PFSK-1 (cell line): ENCODE measurements around the gene LRRC17.

Experiments used
- FOXP2 ChIP-seq: optimal IDR thresholded peaks from 2 replicates; pipeline ENCODE3; 2011; ENCODE audit warnings: borderline replicate concordance, control low read depth, inconsistent platforms; ENCODE audit not compliant: insufficient read depth; ENCODE audit errors: extremely low read length, extremely low read depth
- POLR2AphosphoS5 ChIP-seq: IDR thresholded peaks from 2 replicates; pipeline ENCODE4 v1.6.1; 2012; ENCODE audit warnings: low read depth, mild to moderate bottlenecking, control low read depth, low read length, moderate library complexity
- REST ChIP-seq, 2 experiments: IDR thresholded peaks; 2 replicates each; pipeline versions ENCODE4 v1.6.1 to v1.8.0; 2011 to 2012; ENCODE audit warnings: low read depth in 2 of 2, low read length in 2 of 2, control low read depth in 1 of 2, inconsistent platforms in 1 of 2, mild to moderate bottlenecking in 1 of 2, moderate library complexity in 1 of 2; ENCODE audit not compliant: insufficient read depth in 1 of 2
- SIN3A ChIP-seq: IDR thresholded peaks from 2 replicates; pipeline ENCODE4 v1.6.1; 2012; ENCODE audit warnings: mild to moderate bottlenecking, low read length, moderate library complexity, borderline replicate concordance; ENCODE audit not compliant: insufficient read depth
- TAF1 ChIP-seq: IDR thresholded peaks from 2 replicates; pipeline ENCODE4 v1.6.1; 2012; ENCODE audit warnings: low read length, control low read depth, borderline replicate concordance; ENCODE audit not compliant: insufficient read depth

The LRRC17 gene

GRCh38 chr7:102993718-102994029 is 80.9 kb downstream of the LRRC17 start:
- TF ChIP-seq FOXP2 (no peak), POLR2AphosphoS5 (no peak), TAF1 (no peak), REST (IDR thresholded peaks at IDR 0.05; ENCODE audit: insufficient read depth in 1 of 2, low read depth in 2 of 2, low read length in 2 of 2) (no peak), SIN3A (no peak)

GRCh38 chr7:102994567-102994966 is 81.8 kb downstream of the LRRC17 start:
- no peak for TF ChIP-seq REST (IDR thresholded peaks at IDR 0.05; ENCODE audit: insufficient read depth in 1 of 2, low read depth in 2 of 2, low read length in 2 of 2)
- TF ChIP-seq FOXP2, result no peak
